Astrocyte (in vitro differentiated cells and primary cell): ENCODE results near the gene CAMK2G. TPM values are rescaled to one million over a fixed set of nuclear protein-coding genes. Genes with fewer than 3 reads are reported as not detected.
A peak's percentile ranks its signal among the peaks of the same experiment; 100 is the strongest.

Experiments used
- DNase-seq: peaks from one replicate; pipeline ENCODE4 v3.0.0-alpha.2; 2010; ENCODE audit warnings: low read depth
- FAIRE-seq: peaks from 2 replicates; lab custom pipeline; 2011; peaks lifted over from hg19 to GRCh38; lab: Jason Lieb, UNC
- H2AFZ ChIP-seq: 2 replicates; pipeline ENCODE4 v1.6.0; 2012; ENCODE audit warnings: low read depth, low read length, inconsistent platforms
- H3K27ac ChIP-seq: 2 replicates; pipeline ENCODE4 v1.5.1; 2011; ENCODE audit warnings: low read depth, low read length, inconsistent platforms
- H3K27me3 ChIP-seq: 2 replicates; pipeline ENCODE4 v1.6.0; 2011; ENCODE audit warnings: low read length, inconsistent platforms; ENCODE audit not compliant: insufficient read depth
- H3K36me3 ChIP-seq: 2 replicates; pipeline ENCODE4 v1.5.1; 2011; ENCODE audit warnings: low read length, inconsistent platforms; ENCODE audit not compliant: insufficient read depth
- H3K4me1 ChIP-seq: 2 replicates; pipeline ENCODE4 v1.5.1; 2011; ENCODE audit warnings: low read length, inconsistent platforms; ENCODE audit not compliant: insufficient read depth
- H3K4me2 ChIP-seq: 2 replicates; pipeline ENCODE4 v1.6.0; 2012; ENCODE audit warnings: low read length, inconsistent platforms
- H3K4me3 ChIP-seq: 2 replicates; pipeline ENCODE4 v1.5.1; 2011; ENCODE audit warnings: low read depth, mild to moderate bottlenecking, low read length, inconsistent platforms; ENCODE audit not compliant: insufficient read depth
- H3K79me2 ChIP-seq: 2 replicates; pipeline ENCODE4 v1.6.0; 2012; ENCODE audit warnings: mild to moderate bottlenecking, low read length, inconsistent platforms; ENCODE audit not compliant: insufficient read depth
- H3K9ac ChIP-seq: 2 replicates; pipeline ENCODE4 v1.6.0; 2012; ENCODE audit warnings: mild to moderate bottlenecking, low read length, inconsistent platforms
- H3K9me3 ChIP-seq: 2 replicates; pipeline ENCODE4 v1.5.1; 2012; ENCODE audit warnings: low read depth, mild to moderate bottlenecking, low read length, inconsistent platforms; ENCODE audit not compliant: insufficient read depth
- H4K20me1 ChIP-seq: 2 replicates; pipeline ENCODE4 v1.6.0; 2012; ENCODE audit warnings: low read length, inconsistent platforms; ENCODE audit not compliant: insufficient read depth
- H3K27ac Mint-ChIP-seq: one replicate; pipeline ENCODE4 v1.8.0; 2021; ENCODE audit warnings: mild to moderate bottlenecking, mixed read lengths; ENCODE audit not compliant: unreplicated experiment
- H3K27me3 Mint-ChIP-seq: one replicate; pipeline ENCODE4 v1.8.0; 2021; ENCODE audit warnings: low read depth, mixed read lengths; ENCODE audit not compliant: unreplicated experiment
- H3K36me3 Mint-ChIP-seq: one replicate; pipeline ENCODE4 v1.8.0; 2021; ENCODE audit warnings: low read depth, mixed read lengths; ENCODE audit not compliant: unreplicated experiment
- H3K4me1 Mint-ChIP-seq: one replicate; pipeline ENCODE4 v1.8.0; 2021; ENCODE audit warnings: low read depth, mixed read lengths; ENCODE audit not compliant: unreplicated experiment
- H3K4me3 Mint-ChIP-seq: one replicate; pipeline ENCODE4 v1.8.0; 2021; ENCODE audit warnings: mild to moderate bottlenecking, moderate library complexity, mixed read lengths; ENCODE audit not compliant: unreplicated experiment
- H3K9me3 Mint-ChIP-seq: one replicate; pipeline ENCODE4 v1.8.0; 2021; ENCODE audit warnings: mild to moderate bottlenecking, mixed read lengths; ENCODE audit not compliant: unreplicated experiment
- CTCF ChIP-seq: IDR thresholded peaks from 2 replicates; pipeline ENCODE4 v1.5.1; 2011; ENCODE audit warnings: low read depth, mild to moderate bottlenecking, inconsistent platforms, low read length, moderate library complexity; ENCODE audit not compliant: insufficient read depth
- EZH2 ChIP-seq: IDR thresholded peaks from 2 replicates; pipeline ENCODE4 v1.6.1; 2012; ENCODE audit warnings: mild to moderate bottlenecking, low read length, inconsistent platforms; ENCODE audit not compliant: insufficient read depth
- total RNA-seq: library from RNA; stranded (reverse); gene quantifications from 2 replicates; pipeline ENCODE4 v1.2.1, GENCODE V29; 2021

Gene CAMK2G
- total RNA-seq, 1 donor from 2014 or later: 19.8 TPM

- peak overlapping the region; percentile 100 for H3K4me3 Mint-ChIP-seq
- peak overlapping the region; percentile 98 for H3K4me2 ChIP-seq
- no peaks in the 10 kb centered on the region for H3K27me3 ChIP-seq
- peak overlapping the region; percentile 91 for H3K27ac Mint-ChIP-seq
- no peaks in the 10 kb centered on the region for H3K9me3 ChIP-seq
- no peak for FAIRE-seq
- peaks cover 19% of the 10 kb centered on the region for H3K4me1 ChIP-seq
- peaks cover 14% of the 10 kb centered on the region for H3K4me1 Mint-ChIP-seq
- peaks cover 74% of the 10 kb centered on the region for H3K79me2 ChIP-seq
- H2AFZ ChIP-seq: peak overlapping the region; percentile 14
- peak overlapping the region; percentile 85 for H3K9ac ChIP-seq
- DNase-seq: no peak
- peak overlapping the region; percentile 81 for H3K4me3 ChIP-seq
- TF ChIP-seq CTCF (no peak), EZH2 (no peak)
- H4K20me1 ChIP-seq: peaks cover 55% of the 10 kb centered on the region
- H3K36me3 Mint-ChIP-seq: peaks cover 14% of the 10 kb centered on the region
- no peaks in the 10 kb centered on the region for H3K27me3 Mint-ChIP-seq
- peaks cover 15% of the 10 kb centered on the region for H3K36me3 ChIP-seq
- peak overlapping the region; percentile 72 for H3K27ac ChIP-seq
- no peaks in the 10 kb centered on the region for H3K9me3 Mint-ChIP-seq
These were observed 87.9 kb downstream of the CAMK2G start for GRCh38 chr10:73786512-73786885.

GRCh38 chr10:73785721-73786511 is 88.4 kb downstream of the CAMK2G start:
- Histone ChIP-seq H3K4me1 (peaks cover 22% of the 10 kb centered on the region), H3K36me3 (peaks cover 15% of the 10 kb centered on the region), H3K4me2 (peak overlapping the region; percentile 98), H2AFZ (peak overlapping the region; percentile 94), H4K20me1 (peaks cover 54% of the 10 kb centered on the region), H3K4me3 (peak overlapping the region; percentile 81), H3K9me3 (no peaks in the 10 kb centered on the region), H3K79me2 (peaks cover 80% of the 10 kb centered on the region), H3K27me3 (no peaks in the 10 kb centered on the region), H3K9ac (peak overlapping the region; percentile 85), H3K27ac (peak overlapping the region; percentile 72)
- Mint-ChIP-seq H3K27ac (peak overlapping the region; percentile 91), H3K27me3 (no peaks in the 10 kb centered on the region), H3K36me3 (peaks cover 10% of the 10 kb centered on the region), H3K4me3 (peak overlapping the region; percentile 100), H3K4me1 (peaks cover 14% of the 10 kb centered on the region), H3K9me3 (no peaks in the 10 kb centered on the region)
- peak; percentile 63 for DNase-seq
- TF ChIP-seq CTCF (no peak), EZH2 (no peak)
- no peak for FAIRE-seq
